Mesodermal cell (in vitro differentiated cells): ENCODE measurements around the gene GAD2.

Experiments
- H3K27ac ChIP-seq: 2 replicates; pipeline ENCODE4 v1.7.0; 2013; ENCODE audit warnings: mild to moderate bottlenecking, low read depth, low read length, moderate library complexity; ENCODE audit not compliant: severe bottlenecking
- H3K36me3 ChIP-seq: 2 replicates; pipeline ENCODE4 v1.7.1; 2013; ENCODE audit warnings: mild to moderate bottlenecking, low read length, moderate library complexity; ENCODE audit not compliant: control insufficient read depth, insufficient read depth
- H3K4me1 ChIP-seq: one replicate; pipeline ENCODE4 v1.7.1; 2013; ENCODE audit warnings: mild to moderate bottlenecking, low read length; ENCODE audit not compliant: insufficient read depth, control insufficient read depth, poor library complexity, severe bottlenecking
- H3K4me3 ChIP-seq: 2 replicates; pipeline ENCODE4 v1.7.0; 2013; ENCODE audit warnings: low read length, control low read depth, mild to moderate bottlenecking; ENCODE audit not compliant: insufficient read depth, poor library complexity, severe bottlenecking; ENCODE audit errors: extremely low read depth
- H3K9me3 ChIP-seq: 2 replicates; pipeline ENCODE4 v1.7.1; 2013; ENCODE audit warnings: mild to moderate bottlenecking, low read length, moderate library complexity; ENCODE audit not compliant: control insufficient read depth
- WGBS, 2 experiments: methylation state at CpG; one replicate each; pipeline ENCODE4 v1.1.5; 2013; ENCODE audit warnings: missing lambda C conversion rate in 2 of 2; ENCODE audit not compliant: insufficient coverage in 2 of 2; 5-methylcytosine and 5-hydroxymethylcytosine counted together

Gene GAD2

GRCh38 chr10:26222563-26222962 lies 6.0 kb downstream of the GAD2 start:
- Histone ChIP-seq H3K27ac (no peak overlapping the region), H3K9me3 (no peaks in the 10 kb centered on the region), H3K4me1 (peaks cover 10% of the 10 kb centered on the region), H3K36me3 (no peaks in the 10 kb centered on the region), H3K4me3 (no peak overlapping the region)
- WGBS, 2 experiments = 54 to 88% methylated on average over 1 to 2 of the region's 3 CpGs

GRCh38 chr10:26225322-26225721 lies 8.7 kb downstream of the GAD2 start:
- 83 to 86% methylated on average over 2 to 3 of the region's 4 CpGs for WGBS, 2 experiments
- Histone ChIP-seq H3K36me3 (no peaks in the 10 kb centered on the region), H3K4me3 (no peak overlapping the region), H3K27ac (no peak overlapping the region), H3K4me1 (peaks cover 5% of the 10 kb centered on the region), H3K9me3 (no peaks in the 10 kb centered on the region)

GRCh38 chr10:26227786-26228185 lies 11.2 kb downstream of the GAD2 start:
- Histone ChIP-seq H3K4me1 (no peaks in the 10 kb centered on the region), H3K27ac (no peak overlapping the region), H3K9me3 (no peaks in the 10 kb centered on the region), H3K4me3 (no peak overlapping the region), H3K36me3 (no peaks in the 10 kb centered on the region)
- 82 to 91% methylated on average over 3 to 5 of the region's 5 CpGs for WGBS, 2 experiments

- H3K36me3 ChIP-seq = no peaks in the 10 kb centered on the region
- H3K27ac ChIP-seq = no peak overlapping the region
- 86 to 90% methylated on average over 3 to 5 of the region's 5 CpGs for WGBS, 2 experiments
- H3K4me1 ChIP-seq = no peaks in the 10 kb centered on the region
- H3K4me3 ChIP-seq = no peak overlapping the region
- no peaks in the 10 kb centered on the region for H3K9me3 ChIP-seq
Observed at GRCh38 chr10:26232174-26232573, 15.6 kb downstream of the GAD2 start.

- Histone ChIP-seq H3K4me3 (no peak overlapping the region), H3K36me3 (no peaks in the 10 kb centered on the region), H3K27ac (no peak overlapping the region), H3K4me1 (no peaks in the 10 kb centered on the region), H3K9me3 (no peaks in the 10 kb centered on the region)
- 94 to 100% methylated on average over 2 to 5 of the region's 6 CpGs for WGBS, 2 experiments
Observed at GRCh38 chr10:26235761-26236160, 19.2 kb downstream of the GAD2 start.

GRCh38 chr10:26238378-26238777 lies 21.8 kb downstream of the GAD2 start:
- no peak overlapping the region for H3K27ac ChIP-seq
- 90 to 100% methylated on average over 1 of the region's 2 CpGs for WGBS, 2 experiments
- H3K4me1 ChIP-seq = no peaks in the 10 kb centered on the region
- no peaks in the 10 kb centered on the region for H3K36me3 ChIP-seq
- H3K4me3 ChIP-seq = no peak overlapping the region
- no peaks in the 10 kb centered on the region for H3K9me3 ChIP-seq

GRCh38 chr10:26242706-26243350 lies 26.3 kb downstream of the GAD2 start:
- Histone ChIP-seq H3K9me3 (no peaks in the 10 kb centered on the region), H3K4me3 (no peak overlapping the region), H3K4me1 (no peaks in the 10 kb centered on the region), H3K36me3 (no peaks in the 10 kb centered on the region), H3K27ac (no peak overlapping the region)
- 75 to 100% methylated on average over 1 of the region's 5 CpGs for WGBS, 2 experiments

- WGBS, 2 experiments = 67 to 87% methylated on average over 1 to 4 of the region's 5 CpGs
- Histone ChIP-seq H3K4me3 (no peak overlapping the region), H3K4me1 (no peaks in the 10 kb centered on the region), H3K9me3 (no peaks in the 10 kb centered on the region), H3K36me3 (no peaks in the 10 kb centered on the region), H3K27ac (no peak overlapping the region)
Observed at GRCh38 chr10:26243351-26243720, 26.8 kb downstream of the GAD2 start.

GRCh38 chr10:26249681-26250080 lies 33.1 kb downstream of the GAD2 start:
- Histone ChIP-seq H3K4me3 (no peak overlapping the region), H3K27ac (no peak overlapping the region), H3K4me1 (no peaks in the 10 kb centered on the region), H3K9me3 (no peaks in the 10 kb centered on the region), H3K36me3 (no peaks in the 10 kb centered on the region)
- 100% methylated on average over 2 of the region's 6 CpGs for WGBS, 2 experiments

GRCh38 chr10:26251925-26252324 lies 35.4 kb downstream of the GAD2 start:
- H3K9me3 ChIP-seq = no peaks in the 10 kb centered on the region
- no peak overlapping the region for H3K4me3 ChIP-seq
- no peaks in the 10 kb centered on the region for H3K36me3 ChIP-seq
- H3K27ac ChIP-seq = no peak overlapping the region
- 92 to 98% methylated on average over 4 to 5 of the region's 6 CpGs for WGBS, 2 experiments
- no peaks in the 10 kb centered on the region for H3K4me1 ChIP-seq

GRCh38 chr10:26254616-26255015 lies 38.0 kb downstream of the GAD2 start:
- no peak overlapping the region for H3K27ac ChIP-seq
- H3K36me3 ChIP-seq = no peaks in the 10 kb centered on the region
- H3K4me1 ChIP-seq = no peaks in the 10 kb centered on the region
- WGBS, 2 experiments = 91 to 93% methylated on average over 7 of the region's 7 CpGs
- H3K9me3 ChIP-seq = no peaks in the 10 kb centered on the region
- H3K4me3 ChIP-seq = no peak overlapping the region
